Karpas-422 (cell line): ENCODE data around the gene GNAL. TPM values are rescaled to one million over a fixed set of nuclear protein-coding genes. Genes with fewer than 3 reads are reported as not detected.

Source experiments
- DNase-seq: peaks from one replicate; pipeline ENCODE4 v3.0.0-alpha.2; 2015
- H2AFZ ChIP-seq: fragments of 200-600 bp; sonication (generic); 2 replicates; pipeline ENCODE4 v1.6.1; 2014; ENCODE audit warnings: antibody characterized with exemption, low read length, mixed read lengths
- H3K27ac ChIP-seq: fragments of 200-600 bp; sonication (generic); 2 replicates; pipeline ENCODE4 v1.5.1; 2014; ENCODE audit warnings: mild to moderate bottlenecking, low read length, moderate library complexity
- H3K27me3 ChIP-seq: fragments of 200-600 bp; sonication (generic); 2 replicates; pipeline ENCODE4 v1.6.1; 2014; ENCODE audit warnings: low read length, mixed read lengths
- H3K36me3 ChIP-seq: fragments of 200-600 bp; sonication (generic); 2 replicates; pipeline ENCODE4 v1.6.1; 2014; ENCODE audit warnings: low read length, mixed read lengths; ENCODE audit not compliant: insufficient read depth
- H3K4me1 ChIP-seq: fragments of 200-600 bp; sonication (generic); 2 replicates; pipeline ENCODE4 v1.6.1; 2014; ENCODE audit warnings: mild to moderate bottlenecking, low read length, mixed read lengths
- H3K4me2 ChIP-seq: fragments of 200-600 bp; sonication (generic); 2 replicates; pipeline ENCODE4 v1.6.1; 2014; ENCODE audit warnings: low read length, low read depth, mild to moderate bottlenecking; ENCODE audit not compliant: poor library complexity, severe bottlenecking
- H3K4me3 ChIP-seq: fragments of 200-600 bp; sonication (generic); 2 replicates; pipeline ENCODE4 v1.5.1; 2014; ENCODE audit warnings: mild to moderate bottlenecking, antibody characterized with exemption, low read length, mixed read lengths
- H3K79me2 ChIP-seq: fragments of 200-600 bp; sonication (generic); 2 replicates; pipeline ENCODE4 v1.6.1; 2014; ENCODE audit warnings: mild to moderate bottlenecking, low read length, mixed read lengths
- H3K9ac ChIP-seq: fragments of 200-600 bp; sonication (generic); 2 replicates; pipeline ENCODE4 v1.6.0; 2014; ENCODE audit warnings: low read length
- H3K9me2 ChIP-seq: fragments of 200-600 bp; sonication (generic), shearing (Covaris generic); replicated peaks from 2 replicates; pipeline ENCODE4 v1.6.0; 2014; ENCODE audit warnings: mild to moderate bottlenecking, low read length, moderate library complexity; ENCODE audit not compliant: insufficient read depth
- H3K9me3 ChIP-seq: fragments of 300-700, 200-600 bp; sonication (generic); 2 replicates; pipeline ENCODE4 v1.6.1; 2014; ENCODE audit warnings: low read length, mixed read lengths
- H4K20me1 ChIP-seq: fragments of 200-600 bp; sonication (generic); 2 replicates; pipeline ENCODE4 v1.6.1; 2014; ENCODE audit warnings: mild to moderate bottlenecking, antibody characterized with exemption, low read length, low read depth; ENCODE audit not compliant: insufficient read depth
- total RNA-seq: library from RNA; depleted of rRNA; stranded (reverse); fragments of >200 nt; shearing (Covaris generic); gene quantifications from 2 replicates; pipeline ENCODE4 v1.2.3, GENCODE V29; 2014; ENCODE audit warnings: low replicate concordance

Gene GNAL
- total RNA-seq, 1 experiment from 2014 or later = not detected

DNA sequence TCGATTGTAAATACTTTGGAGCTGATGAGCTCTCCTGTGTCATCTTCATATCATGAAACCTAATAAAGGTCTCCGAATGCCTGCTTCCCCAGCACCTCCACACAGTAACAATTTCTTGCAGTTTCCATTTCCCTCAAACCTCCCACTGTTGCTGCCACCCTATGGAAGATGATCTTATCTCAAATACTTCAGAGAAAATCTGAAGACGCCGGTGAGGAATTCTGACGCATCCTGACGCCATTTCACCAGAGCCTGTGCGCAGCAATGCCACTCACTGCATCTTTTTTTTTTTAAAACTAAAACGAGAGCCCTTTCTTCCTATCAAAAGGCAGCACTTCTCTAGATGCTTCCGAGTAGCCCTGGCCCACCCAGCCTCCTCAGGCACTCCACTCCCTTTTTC, 31.9 kb upstream of the GNAL start:
- Histone ChIP-seq H3K4me1 (no peaks in the 10 kb centered on the region), H3K9me2 (no peaks in the 10 kb centered on the region), H3K79me2 (no peaks in the 10 kb centered on the region), H3K9me3 (no peaks in the 10 kb centered on the region), H3K36me3 (no peaks in the 10 kb centered on the region), H2AFZ (no peak overlapping the region), H3K9ac (no peak overlapping the region), H4K20me1 (no peaks in the 10 kb centered on the region), H3K27me3 (no peaks in the 10 kb centered on the region), H3K4me3 (no peak overlapping the region), H3K27ac (no peak overlapping the region), H3K4me2 (no peak overlapping the region)
- DNase-seq = no peak

DNA sequence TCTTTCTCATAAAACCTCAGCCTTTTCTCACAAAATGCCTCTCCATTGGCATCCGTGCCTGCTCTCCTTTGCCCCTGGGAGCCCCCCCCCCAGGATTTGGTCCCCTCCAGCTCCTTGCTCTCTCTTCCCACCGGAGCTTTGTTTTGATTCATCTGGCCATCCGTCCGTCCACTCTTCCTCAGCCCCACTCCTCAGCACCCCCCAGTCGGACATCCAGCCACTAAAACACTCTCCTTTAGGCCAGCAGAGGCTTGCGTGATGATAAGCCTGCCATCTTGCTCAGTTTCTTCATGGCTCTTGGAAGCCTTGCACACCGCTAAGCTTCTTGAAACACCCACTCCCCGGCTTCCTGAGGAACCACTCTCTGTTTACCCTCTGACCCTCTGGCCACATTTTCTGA, 31.5 kb upstream of the GNAL start:
- no peak overlapping the region for H3K9ac ChIP-seq
- H4K20me1 ChIP-seq = no peaks in the 10 kb centered on the region
- H3K9me3 ChIP-seq = no peaks in the 10 kb centered on the region
- no peak overlapping the region for H2AFZ ChIP-seq
- H3K9me2 ChIP-seq = no peaks in the 10 kb centered on the region
- DNase-seq = no peak
- no peaks in the 10 kb centered on the region for H3K27me3 ChIP-seq
- no peaks in the 10 kb centered on the region for H3K36me3 ChIP-seq
- no peaks in the 10 kb centered on the region for H3K4me1 ChIP-seq
- H3K27ac ChIP-seq = no peak overlapping the region
- H3K4me3 ChIP-seq = no peak overlapping the region
- no peaks in the 10 kb centered on the region for H3K79me2 ChIP-seq
- no peak overlapping the region for H3K4me2 ChIP-seq

DNA sequence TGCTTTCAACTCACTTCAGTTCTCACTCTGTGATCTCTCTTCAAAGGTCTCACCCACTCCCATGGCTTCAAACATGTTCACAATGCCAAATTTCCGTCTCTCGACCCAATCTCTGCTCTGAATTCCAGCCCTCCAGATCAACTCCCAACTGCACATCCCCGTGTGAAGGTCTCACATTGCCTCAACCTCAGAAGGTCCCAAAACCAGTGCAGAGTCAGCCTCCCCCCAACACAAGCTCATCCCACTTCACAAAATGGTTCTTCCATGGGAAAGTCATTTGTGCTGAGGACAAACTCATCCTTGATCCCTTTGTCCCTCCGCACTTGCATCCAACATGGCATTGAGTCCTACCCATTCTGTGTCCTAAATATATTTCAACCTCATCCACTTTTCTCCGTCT, 31.0 kb upstream of the GNAL start:
- Histone ChIP-seq H3K9me2 (no peaks in the 10 kb centered on the region), H3K27ac (no peak overlapping the region), H3K9ac (no peak overlapping the region), H2AFZ (no peak overlapping the region), H3K4me2 (no peak overlapping the region), H3K4me1 (no peaks in the 10 kb centered on the region), H3K36me3 (no peaks in the 10 kb centered on the region), H3K4me3 (no peak overlapping the region), H3K9me3 (no peaks in the 10 kb centered on the region), H4K20me1 (no peaks in the 10 kb centered on the region), H3K79me2 (no peaks in the 10 kb centered on the region), H3K27me3 (no peaks in the 10 kb centered on the region)
- no peak for DNase-seq

DNA sequence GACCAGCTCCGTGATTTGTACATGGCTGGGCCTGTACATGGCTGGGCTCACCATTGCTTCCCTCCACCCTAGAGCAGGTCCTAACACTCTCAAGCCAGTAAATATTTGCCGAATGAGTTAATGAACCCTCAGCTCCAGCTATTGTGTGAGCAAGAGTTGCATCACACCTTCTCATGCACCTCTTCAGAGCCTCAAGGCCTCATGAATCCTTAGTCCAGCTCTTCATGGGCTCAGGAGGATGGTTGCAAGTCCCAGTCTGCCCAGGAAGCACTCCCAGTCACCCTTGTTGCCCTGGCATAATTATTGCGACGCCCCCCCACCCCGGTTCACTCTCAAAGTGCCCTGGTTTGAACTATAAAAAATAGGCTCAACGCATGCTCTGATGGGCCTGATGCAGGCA, 30.1 kb upstream of the GNAL start:
- H3K27ac ChIP-seq = no peak overlapping the region

DNA sequence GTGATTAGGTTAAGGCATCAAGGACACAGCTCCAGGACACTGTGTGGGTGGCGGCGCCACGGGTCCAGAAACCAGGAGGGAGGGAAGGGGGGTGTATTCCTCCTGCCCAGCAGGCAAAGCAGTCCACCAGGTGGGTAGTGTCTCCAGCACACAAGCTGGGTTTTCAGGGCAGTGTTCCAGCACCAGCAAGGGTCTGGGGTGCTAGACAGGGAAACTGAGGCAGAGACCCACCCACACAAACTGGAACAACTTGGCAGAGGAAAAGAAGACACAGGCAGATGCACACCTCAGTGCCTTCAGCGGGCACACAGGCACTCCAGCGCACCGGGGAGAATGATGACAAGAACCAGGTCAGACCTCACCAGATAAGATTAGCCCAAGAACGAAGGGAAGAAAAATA, 28.4 kb upstream of the GNAL start:
- Histone ChIP-seq H3K4me3 (no peak overlapping the region), H3K79me2 (no peaks in the 10 kb centered on the region), H4K20me1 (no peaks in the 10 kb centered on the region), H3K27ac (no peak overlapping the region), H2AFZ (no peak overlapping the region), H3K27me3 (no peaks in the 10 kb centered on the region), H3K9me3 (no peaks in the 10 kb centered on the region), H3K4me1 (no peaks in the 10 kb centered on the region), H3K36me3 (no peaks in the 10 kb centered on the region), H3K9me2 (no peaks in the 10 kb centered on the region), H3K9ac (no peak overlapping the region), H3K4me2 (no peak overlapping the region)
- no peak for DNase-seq

More for the DNA sequence above, 30.1 kb upstream of the GNAL start:
- Histone ChIP-seq H3K9ac (no peak overlapping the region), H2AFZ (no peak overlapping the region), H3K9me2 (no peaks in the 10 kb centered on the region), H3K36me3 (no peaks in the 10 kb centered on the region), H3K79me2 (no peaks in the 10 kb centered on the region), H3K4me2 (no peak overlapping the region), H3K4me3 (no peak overlapping the region), H4K20me1 (no peaks in the 10 kb centered on the region), H3K4me1 (no peaks in the 10 kb centered on the region), H3K27me3 (no peaks in the 10 kb centered on the region), H3K9me3 (no peaks in the 10 kb centered on the region)
- no peak for DNase-seq

DNA sequence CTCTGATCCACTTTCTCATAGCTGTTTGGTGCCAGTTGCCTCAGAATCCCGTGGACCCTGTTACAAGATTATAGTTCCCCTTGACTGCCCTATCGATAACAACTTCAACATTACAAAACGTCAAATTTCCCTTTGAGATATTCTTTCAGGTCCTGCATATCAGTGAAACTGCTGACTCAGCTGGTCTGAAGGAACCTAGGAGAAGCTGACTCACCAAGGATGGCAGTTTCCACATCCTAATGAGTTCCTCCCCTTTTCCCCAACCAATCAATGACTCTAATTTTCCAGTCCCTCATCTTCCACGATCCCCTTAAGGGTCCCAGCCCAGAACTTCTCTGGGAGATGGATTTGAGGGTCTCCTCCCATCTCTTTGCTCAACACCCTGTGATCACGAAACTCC, 27.6 kb upstream of the GNAL start:
- Histone ChIP-seq H3K4me3 (no peak overlapping the region), H3K36me3 (no peaks in the 10 kb centered on the region), H3K27ac (no peak overlapping the region), H3K27me3 (no peaks in the 10 kb centered on the region), H3K4me2 (no peak overlapping the region), H3K79me2 (no peaks in the 10 kb centered on the region), H3K4me1 (no peaks in the 10 kb centered on the region), H2AFZ (no peak overlapping the region), H3K9me3 (no peaks in the 10 kb centered on the region), H3K9ac (no peak overlapping the region), H3K9me2 (no peaks in the 10 kb centered on the region), H4K20me1 (no peaks in the 10 kb centered on the region)
- DNase-seq = no peak

DNA sequence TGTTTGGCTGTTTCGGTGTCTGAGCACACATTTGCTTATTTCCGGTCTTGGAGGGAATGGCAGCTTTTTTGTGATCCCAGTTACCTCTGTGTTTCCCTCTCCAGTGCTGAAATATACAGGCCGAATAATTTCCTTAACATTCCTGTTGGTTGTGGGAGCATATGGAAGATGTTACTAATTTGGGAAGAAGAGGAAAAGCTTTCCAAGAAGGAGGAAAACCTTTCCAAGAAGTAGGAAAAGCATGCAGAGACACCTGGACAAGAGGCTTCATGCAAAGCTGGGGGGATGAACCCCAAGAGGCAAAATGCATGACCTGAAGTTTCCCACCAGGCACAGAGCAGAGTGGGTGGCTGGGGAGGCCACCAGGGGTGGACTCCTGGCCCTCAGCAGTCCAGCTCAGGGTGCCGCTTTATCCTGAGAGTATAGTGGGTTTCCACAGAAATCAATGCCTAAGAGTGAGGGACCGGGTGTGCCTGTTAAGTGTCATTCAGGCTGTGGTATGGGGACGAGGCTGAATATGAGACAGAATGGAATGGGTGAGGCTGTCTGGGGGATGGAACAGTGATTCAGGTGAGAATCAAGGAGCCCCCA, 25.5 kb upstream of the GNAL start:
- Histone ChIP-seq H4K20me1 (no peaks in the 10 kb centered on the region), H3K4me3 (no peak overlapping the region), H3K36me3 (no peaks in the 10 kb centered on the region), H3K9me3 (no peaks in the 10 kb centered on the region), H3K27ac (no peak overlapping the region), H2AFZ (no peak overlapping the region), H3K79me2 (no peaks in the 10 kb centered on the region), H3K9me2 (no peaks in the 10 kb centered on the region), H3K4me2 (no peak overlapping the region), H3K27me3 (no peaks in the 10 kb centered on the region), H3K9ac (no peak overlapping the region), H3K4me1 (no peaks in the 10 kb centered on the region)
- no peak for DNase-seq

DNA sequence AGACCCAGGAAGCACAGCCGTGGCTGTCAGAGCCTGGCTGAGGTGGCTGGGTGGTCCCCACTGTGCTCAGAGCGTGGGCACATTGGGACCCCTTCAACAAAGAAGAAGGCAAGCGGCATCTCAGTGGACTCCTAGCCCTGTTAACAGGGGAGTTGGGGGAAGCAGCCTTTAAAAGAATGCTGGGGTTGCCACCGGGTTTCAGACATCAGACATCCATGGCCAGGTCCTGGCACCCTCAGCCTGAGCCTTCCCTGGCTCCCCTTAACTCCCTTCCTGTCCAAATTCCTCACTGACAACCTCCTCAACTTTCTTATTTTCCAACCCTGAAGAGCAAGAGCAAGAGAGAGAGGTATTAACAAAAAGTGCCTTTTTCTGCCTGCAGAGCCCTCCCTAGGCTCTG, 24.8 kb upstream of the GNAL start:
- no peak for DNase-seq
- no peaks in the 10 kb centered on the region for H4K20me1 ChIP-seq
- no peak overlapping the region for H3K4me3 ChIP-seq
- no peaks in the 10 kb centered on the region for H3K4me1 ChIP-seq
- H3K9me3 ChIP-seq = no peaks in the 10 kb centered on the region
- no peak overlapping the region for H3K9ac ChIP-seq
- H3K4me2 ChIP-seq = no peak overlapping the region
- H3K9me2 ChIP-seq = no peaks in the 10 kb centered on the region
- no peak overlapping the region for H2AFZ ChIP-seq
- H3K79me2 ChIP-seq = no peaks in the 10 kb centered on the region
- H3K27me3 ChIP-seq = no peaks in the 10 kb centered on the region
- no peaks in the 10 kb centered on the region for H3K36me3 ChIP-seq
- no peak overlapping the region for H3K27ac ChIP-seq

DNA sequence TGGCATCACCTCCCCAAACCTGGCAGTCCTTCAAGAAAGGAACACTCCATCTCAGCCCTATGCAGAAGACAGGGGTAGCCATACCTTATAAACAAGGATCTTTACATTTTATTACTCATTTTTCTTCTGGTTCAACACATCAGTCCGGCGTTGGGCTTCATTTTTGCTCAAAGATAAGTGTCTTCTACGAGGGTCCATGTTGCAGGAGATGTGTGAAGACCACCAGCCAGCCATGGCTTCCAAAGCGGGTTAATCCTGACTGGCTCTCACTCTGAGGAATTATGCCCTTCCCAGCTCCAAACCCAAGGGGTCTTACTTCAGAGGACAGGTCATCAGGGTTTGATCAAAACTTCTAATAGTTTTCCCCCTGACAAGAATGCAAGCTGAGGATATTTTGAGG, 23.9 kb upstream of the GNAL start:
- Histone ChIP-seq H4K20me1 (no peaks in the 10 kb centered on the region), H3K27me3 (no peaks in the 10 kb centered on the region), H3K4me1 (no peaks in the 10 kb centered on the region), H3K4me2 (no peak overlapping the region), H2AFZ (no peak overlapping the region), H3K9me2 (no peaks in the 10 kb centered on the region), H3K36me3 (no peaks in the 10 kb centered on the region), H3K79me2 (no peaks in the 10 kb centered on the region), H3K4me3 (no peak overlapping the region), H3K9me3 (no peaks in the 10 kb centered on the region), H3K9ac (no peak overlapping the region), H3K27ac (no peak overlapping the region)
- DNase-seq = no peak
